NB4 (cell line): ENCODE data around the gene CHCHD10.
A peak's percentile ranks its signal among the peaks of the same experiment; 100 is the strongest.

ENCODE experiments used
- DNase-seq: peaks from one replicate; pipeline ENCODE4 v3.0.0; 2010; ENCODE audit warnings: low read depth
- H3K4me3 ChIP-seq: one replicate; pipeline ENCODE4 v1.5.1; 2011; ENCODE audit warnings: mild to moderate bottlenecking, low read depth, low read length, moderate library complexity
- CTCF ChIP-seq: IDR thresholded peaks from one replicate; pipeline ENCODE4 v1.5.1; 2012; ENCODE audit warnings: low read depth, low read length
- MAX ChIP-seq: IDR thresholded peaks from 2 replicates; pipeline ENCODE4 v1.6.1; 2011; ENCODE audit warnings: low read depth, low read length
- MYC ChIP-seq: IDR thresholded peaks from 2 replicates; pipeline ENCODE4 v1.6.1; 2011; ENCODE audit warnings: low read depth, low read length
- POLR2A ChIP-seq: IDR thresholded peaks from 2 replicates; pipeline ENCODE4 v1.6.1; 2011; ENCODE audit warnings: mild to moderate bottlenecking; ENCODE audit not compliant: insufficient read length; ENCODE audit errors: extremely low read depth

CHCHD10 gene

GRCh38 chr22:23772315-23772648 is 4.5 kb upstream of the CHCHD10 start:
- H3K4me3 ChIP-seq = no peak overlapping the region
- no peak for DNase-seq
- TF ChIP-seq MYC (no peak), POLR2A (no peak), CTCF (no peak)

- H3K4me3 ChIP-seq = no peak overlapping the region
- TF ChIP-seq MYC (no peak), CTCF (no peak), MAX (no peak), POLR2A (no peak)
- DNase-seq = no peak
These were observed 1.7 kb upstream of the CHCHD10 start for GRCh38 chr22:23769321-23769965.

- DNase-seq = no peak
- TF ChIP-seq CTCF (no peak), MAX (no peak), MYC (no peak), POLR2A (no peak)
- H3K4me3 ChIP-seq = peak overlapping the region; percentile 85
These were observed 484 bp downstream of the CHCHD10 start for GRCh38 chr22:23767303-23767672.

GRCh38 chr22:23764899-23765881 is 2.6 kb downstream of the CHCHD10 start:
- no peak for DNase-seq
- TF ChIP-seq MYC (no peak), POLR2A (no peak), MAX (no peak), CTCF (no peak)
- no peak overlapping the region for H3K4me3 ChIP-seq

GRCh38 chr22:23763954-23764353 is 3.8 kb downstream of the CHCHD10 start:
- H3K4me3 ChIP-seq = no peak overlapping the region
- TF ChIP-seq POLR2A (no peak), MYC (no peak), CTCF (no peak), MAX (no peak)
- DNase-seq = no peak
